ENCODE data around the gene ALKBH3.

Gene ALKBH3

DNA sequence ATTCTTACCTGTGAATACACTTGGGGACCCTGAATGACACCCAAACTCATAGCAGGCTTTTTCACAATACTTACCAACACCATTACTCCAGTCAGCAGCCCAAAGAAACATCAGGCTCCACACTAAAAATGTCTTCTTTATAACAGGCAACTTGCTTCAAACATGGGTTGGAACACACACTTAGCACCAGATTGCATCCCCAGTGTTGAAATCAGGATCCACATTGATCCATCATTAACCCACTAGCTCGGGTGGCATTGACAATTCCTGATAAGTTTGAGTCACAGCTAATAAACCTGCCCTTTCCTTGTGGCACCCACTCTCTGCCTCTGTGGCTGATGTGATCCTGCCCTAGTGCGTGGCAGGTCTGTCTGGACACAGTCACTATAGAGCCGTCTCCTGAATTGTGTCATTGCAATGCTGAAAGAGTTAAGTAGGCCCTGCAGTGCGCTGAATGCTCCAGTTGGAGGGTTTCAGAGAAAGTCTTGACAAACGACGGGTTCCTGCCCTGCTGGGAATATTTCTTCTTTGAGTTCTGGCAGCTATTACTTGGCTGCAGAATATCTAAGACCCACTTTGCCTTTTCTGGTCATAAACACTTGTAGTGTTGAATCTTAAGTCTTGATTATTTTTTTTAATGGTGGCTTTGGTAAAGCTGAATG, 42.2 kb downstream of the ALKBH3 start:
- DNase-seq (ENCODE audit: low spot score): no peak

DNA sequence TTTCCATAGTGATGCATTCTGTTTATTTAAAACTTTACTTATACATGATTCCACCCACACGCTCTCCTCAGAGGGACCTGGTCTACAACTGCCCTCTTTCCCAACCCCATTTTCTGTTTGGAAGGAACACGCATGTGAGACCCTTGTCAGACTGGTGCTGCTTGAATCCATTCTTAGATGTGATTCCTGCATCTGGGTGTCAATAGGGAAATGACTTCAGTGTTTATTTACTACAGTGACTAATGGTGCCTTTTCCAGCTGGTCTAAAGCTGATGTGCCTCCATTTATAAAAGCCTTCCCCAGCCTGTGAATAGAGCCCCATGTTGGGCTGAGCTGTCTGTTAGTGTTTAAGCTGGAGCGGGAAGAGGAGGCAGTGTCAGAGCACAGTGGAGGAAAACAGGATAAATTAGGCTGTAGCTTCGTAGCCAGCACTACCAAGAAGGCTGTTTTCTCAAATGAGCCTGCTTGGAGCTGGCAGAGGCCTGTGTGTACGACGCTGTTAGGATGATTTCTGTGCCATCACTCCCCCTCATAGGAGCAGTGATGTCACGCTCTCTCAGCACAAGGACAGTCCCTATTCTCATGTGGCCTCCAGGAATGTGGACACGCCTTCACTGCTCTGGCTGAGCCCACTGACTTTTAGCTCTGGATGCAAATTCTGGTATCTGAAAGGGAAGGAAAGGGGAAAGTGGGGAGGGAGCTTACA, 42.9 kb downstream of the ALKBH3 start:
- DNase-seq (ENCODE audit: low spot score): no peak

DNA sequence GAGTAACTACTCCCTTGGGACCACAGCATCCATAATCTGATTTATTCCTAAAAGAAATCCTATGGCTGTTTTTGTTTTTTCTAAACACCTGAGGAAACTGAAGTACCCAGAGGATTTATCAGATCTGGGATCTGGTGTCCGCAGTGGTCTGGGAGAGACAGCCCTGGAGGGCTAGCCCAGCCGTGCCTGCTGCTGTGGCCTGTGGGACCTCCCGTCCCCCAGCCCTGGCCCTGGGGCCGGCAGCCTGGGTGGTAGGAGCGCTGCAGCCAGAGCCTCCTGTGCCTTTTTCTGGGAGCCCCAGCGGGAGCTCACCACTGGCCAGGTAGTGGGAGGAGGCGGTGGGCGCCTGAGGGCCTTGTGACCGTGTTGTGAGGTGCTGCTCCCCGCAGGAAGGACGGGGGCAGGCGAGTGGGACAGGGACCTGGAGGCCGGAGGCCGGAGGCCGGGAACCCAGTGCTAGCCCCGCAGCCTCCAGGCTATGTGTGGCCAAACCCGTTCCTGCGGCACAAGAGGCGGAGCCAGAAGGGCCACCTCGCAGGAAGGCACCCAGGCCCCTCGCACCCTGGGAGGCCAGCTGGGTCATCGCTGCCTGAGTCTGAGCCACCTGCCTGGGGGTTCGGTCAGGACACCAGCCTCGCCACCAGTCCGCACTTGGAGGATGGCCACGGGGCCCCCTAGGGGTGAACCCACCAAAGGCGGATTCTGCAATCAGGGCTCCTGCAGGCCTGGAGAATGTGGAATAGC, 43.7 kb downstream of the ALKBH3 start:
- DNase-seq (ENCODE audit: low spot score): no peak

DNA sequence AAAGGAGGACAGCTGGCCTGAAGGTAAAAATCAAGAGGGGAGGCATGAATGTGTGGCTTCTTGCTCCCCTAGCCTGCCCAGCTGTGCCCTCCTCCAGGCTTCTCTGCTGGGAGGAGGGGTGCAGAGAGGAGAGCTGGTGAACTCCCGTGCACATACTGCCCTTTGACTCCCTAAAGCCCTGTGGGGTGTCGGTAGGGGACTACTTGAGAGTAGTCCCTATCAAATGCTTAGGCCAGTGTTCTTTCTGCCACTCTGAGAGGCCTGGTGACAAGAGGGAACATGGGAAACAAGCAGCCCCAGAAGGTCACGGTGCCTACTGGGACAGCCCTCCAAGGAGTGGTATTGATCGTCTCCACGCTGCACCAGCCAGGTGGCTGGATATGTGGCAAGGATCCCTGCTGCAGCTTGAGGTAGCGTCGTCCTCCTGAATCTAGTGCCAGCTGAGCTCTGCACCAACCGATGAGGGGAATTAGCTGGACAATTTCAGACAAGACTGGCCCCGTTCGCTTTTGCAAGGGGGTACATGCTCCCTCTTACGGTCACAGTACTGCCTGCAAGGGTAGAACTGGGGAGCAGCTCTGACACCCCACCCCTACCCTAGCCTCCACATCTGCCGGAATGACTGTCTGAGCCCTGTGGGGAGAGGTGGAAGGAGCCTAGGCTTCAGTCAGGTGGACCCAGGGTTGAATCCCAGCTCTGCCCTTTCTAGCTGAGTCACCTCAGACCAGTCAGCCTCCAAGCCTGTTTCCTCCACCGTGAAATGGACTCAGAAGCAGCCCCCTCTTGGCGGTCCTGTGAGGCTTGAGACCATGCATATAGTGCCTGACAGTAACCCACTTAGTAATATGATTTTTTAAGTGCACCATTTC, 44.7 kb downstream of the ALKBH3 start:
- DNase-seq (ENCODE audit: low spot score): no peak

DNA sequence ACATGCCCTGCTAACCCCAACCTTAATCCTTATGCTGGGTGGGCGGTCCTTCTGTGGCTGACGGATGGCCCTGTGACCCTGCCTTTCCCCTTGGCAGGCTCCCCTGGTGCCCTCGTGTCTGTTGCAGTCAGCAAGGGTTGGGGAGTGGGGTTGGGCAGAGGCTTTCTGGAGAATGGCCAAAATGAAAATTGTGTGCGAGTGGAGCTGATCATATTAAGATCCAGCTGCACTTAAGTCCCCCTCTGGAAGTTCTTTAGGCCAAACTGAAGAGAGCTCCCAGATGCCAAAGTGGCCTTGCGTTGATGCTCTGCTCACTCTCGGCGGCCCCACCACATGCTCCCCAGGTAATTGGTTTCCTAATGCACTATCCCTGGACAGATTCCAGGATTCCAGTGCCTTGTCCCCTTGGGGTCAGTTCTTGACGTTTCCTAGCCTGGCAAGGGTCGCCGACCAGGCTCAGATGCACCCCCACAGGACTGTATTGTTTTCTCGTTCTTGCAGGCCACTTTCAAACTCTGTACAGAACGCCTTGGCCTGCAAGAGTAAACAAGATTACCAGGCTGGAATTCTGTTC, 45.4 kb downstream of the ALKBH3 start:
- no peak for DNase-seq (ENCODE audit: low spot score)

DNA sequence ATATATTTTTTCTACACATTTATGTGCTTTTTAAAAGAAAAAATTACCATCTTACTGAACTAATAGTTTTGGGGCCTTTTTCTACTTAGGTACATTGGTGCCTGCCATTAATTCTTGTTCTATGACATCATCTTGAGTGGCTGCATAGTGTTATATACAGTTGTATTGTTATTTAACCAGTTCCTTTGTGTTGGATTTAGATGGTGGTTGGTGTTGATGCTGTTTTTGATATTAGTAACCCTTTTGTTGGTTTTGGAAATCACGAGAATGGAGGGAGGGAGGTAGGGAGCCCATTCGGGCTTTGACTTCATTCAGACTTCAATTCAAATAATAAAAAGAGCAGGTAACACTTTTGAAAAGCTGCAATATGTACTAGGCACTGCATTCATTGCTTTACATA, 46.4 kb downstream of the ALKBH3 start:
- no peak for DNase-seq (ENCODE audit: low spot score)

DNA sequence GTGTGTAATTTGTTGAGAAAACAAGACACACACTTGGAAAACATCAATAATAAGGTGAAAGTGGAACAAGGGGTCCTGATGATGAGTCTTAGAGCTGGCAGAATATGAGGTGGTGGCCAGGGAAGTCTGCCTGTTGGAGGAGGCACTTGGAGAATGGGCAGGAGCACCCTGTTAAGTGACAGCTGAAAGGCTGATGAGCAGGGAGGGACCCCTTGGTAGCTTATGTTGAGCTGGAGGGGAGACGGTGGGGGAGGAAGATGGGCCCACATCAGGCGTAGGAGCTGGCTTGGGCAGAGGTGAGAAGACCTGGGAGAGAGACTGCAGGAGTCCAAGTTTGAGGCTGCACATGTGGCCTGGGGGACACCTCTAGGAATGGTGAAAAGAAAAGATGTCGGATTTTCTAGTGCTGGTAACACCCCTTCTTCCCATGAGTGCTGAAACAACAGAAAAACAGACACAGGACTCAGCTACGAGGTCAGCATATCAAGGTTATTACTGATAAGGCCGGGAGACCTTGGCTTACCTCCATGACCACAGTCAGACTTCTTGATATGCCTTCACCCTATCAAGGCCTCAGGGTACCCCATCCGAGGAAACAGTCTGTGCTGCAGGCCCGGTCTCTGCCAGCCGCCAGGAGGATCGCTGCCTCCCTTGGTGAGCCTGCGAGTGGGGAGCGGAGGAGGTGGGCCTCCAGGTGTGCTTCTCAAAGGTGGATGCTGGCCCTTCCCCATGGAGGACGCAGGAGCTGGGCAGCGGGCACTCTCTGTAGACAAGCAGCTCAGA, 47.5 kb downstream of the ALKBH3 start:
- DNase-seq (ENCODE audit: low spot score): no peak

DNA sequence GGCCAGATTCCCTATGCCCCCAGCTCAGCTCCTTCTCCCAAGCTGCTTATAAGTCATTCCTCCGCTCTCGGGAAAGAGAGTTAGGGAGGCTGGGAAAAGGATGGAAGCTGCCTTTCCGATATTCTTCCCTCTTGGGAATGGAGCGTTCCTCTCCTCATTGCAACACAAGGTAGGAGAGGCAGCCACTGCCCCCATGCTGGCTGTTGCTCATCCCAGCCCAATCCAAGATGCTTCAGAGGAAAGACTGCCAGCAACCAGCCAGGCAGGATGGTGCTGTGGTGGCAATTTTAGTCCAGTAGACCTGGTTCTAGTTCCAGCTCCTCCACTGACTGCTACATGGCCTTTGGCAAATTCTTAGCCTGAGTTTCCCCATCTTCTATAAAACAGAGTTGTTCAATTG, 48.1 kb downstream of the ALKBH3 start:
- DNase-seq (ENCODE audit: low spot score): no peak

DNA sequence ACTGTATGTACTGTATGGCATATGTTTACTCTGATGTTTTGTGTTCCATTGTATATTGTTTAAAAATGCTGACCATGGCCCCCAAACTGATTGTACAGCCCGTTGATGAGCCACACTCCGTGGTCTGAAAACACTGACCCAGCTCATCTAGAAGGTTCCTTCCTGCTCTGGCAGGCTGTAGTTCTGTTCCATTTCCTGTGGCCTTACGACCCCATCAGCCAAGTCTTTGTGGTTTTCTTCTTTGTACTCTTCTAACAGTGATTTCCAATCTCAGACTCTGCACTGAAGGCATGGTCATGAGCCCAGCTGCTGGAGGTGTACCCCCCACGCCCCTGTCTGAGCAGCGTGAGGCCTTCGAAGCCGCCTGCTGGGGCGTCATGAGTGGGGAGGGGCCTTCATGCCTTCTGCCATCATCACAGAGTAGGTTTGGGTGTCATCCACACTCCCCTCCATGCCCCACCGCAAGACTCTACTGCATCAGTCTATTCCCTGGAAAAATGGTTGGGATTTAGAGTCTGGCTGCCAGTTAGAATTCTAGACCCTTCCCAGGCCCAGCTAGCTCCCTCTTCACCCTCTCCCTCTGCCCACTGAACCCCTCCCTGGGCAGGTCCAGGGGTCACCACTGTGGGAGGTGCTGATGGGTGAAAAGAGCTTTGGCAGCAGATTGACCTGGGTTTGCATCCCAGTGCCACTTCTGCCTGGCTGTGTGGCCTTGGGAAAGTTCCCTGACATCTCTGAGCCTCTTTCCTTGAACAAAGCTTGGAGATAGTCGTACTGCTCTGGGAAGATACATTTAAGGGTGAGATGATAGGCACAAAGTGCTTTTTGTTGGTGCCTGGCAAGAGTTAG, 50.5 kb downstream of the ALKBH3 start:
- DNase-seq (ENCODE audit: low spot score): no peak

DNA sequence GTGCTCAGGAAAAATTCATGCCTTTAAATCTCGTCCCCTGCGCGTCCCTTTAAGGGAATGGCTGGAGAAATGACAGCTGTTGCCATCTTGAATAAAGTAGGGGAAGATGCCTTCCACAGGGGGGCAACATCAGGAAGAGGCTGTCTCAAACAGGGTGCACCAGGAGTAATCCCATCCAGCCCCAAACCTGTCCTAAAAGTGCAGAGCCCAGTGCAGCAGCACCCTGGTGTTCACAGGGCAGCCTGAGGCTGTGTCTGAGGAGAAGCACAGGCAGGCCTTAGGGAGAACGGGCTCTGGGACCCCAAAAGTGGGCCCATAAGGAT, 51.0 kb downstream of the ALKBH3 start:
- DNase-seq (ENCODE audit: low spot score): no peak

DNA sequence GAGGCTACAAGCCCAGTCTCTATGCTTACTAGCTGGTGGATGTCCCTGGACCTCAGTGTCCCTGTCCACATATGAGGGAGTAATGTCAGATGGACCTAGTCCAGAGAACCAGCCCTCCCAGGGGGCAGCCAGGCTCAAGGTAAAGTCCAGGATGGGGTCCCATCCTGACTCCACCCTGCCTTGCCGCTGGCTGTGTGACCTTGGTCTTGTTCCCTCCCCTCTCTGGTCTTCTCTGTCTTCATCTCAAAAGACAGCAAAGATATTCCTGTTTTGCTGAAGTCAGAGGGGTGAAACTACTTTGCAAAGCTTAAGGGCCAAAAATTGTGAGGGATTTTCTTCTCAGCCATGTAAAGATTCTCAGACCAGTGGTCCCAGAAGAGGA, 52.6 kb downstream of the ALKBH3 start:
- no peak for DNase-seq (ENCODE audit: low spot score)

DNA sequence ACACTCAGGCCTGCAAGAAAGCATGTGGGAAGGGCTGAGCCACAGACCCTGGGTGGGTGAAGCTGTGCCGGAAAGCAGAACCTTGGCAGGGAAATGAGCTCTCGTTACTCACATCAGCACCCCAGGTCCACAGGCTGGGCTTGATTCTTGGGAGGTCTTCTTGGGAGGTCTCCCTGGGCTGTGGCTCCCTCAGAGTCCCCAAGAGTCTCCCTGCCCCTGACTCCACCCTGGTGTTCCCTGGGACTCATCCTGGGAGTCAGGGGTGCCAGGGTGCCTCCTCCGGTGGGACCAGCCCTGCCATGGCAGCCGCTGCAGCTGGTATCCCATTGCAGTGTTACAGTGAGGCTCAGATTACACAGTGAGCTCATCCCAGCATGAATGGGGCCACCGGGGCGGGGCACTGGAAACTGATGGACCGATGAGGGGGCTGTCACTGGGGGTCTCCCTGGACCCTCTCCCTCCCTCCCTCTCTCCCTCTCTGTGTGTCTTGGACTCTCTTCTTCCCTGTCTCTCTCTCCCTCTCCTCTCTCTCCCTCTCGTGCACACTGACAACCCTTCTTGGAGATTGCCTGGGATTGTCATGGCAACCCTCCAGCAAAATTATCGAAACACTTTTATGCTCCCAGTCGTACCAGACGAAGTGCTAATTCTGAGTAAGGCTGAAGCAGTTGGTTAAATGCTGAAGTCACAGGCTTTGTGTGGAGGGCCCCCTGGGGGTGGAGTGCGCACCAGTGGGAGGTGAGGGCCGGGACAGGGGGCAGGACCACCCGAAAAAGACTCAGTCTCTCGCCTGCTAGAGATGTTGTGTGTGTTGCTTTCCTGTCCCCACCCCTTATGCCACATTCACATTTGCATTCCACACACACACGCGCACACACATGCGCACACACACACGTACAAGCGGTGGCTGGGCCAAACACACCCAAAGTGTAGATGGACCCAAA, 53.2 kb downstream of the ALKBH3 start:
- no peak for DNase-seq (ENCODE audit: low spot score)

DNA sequence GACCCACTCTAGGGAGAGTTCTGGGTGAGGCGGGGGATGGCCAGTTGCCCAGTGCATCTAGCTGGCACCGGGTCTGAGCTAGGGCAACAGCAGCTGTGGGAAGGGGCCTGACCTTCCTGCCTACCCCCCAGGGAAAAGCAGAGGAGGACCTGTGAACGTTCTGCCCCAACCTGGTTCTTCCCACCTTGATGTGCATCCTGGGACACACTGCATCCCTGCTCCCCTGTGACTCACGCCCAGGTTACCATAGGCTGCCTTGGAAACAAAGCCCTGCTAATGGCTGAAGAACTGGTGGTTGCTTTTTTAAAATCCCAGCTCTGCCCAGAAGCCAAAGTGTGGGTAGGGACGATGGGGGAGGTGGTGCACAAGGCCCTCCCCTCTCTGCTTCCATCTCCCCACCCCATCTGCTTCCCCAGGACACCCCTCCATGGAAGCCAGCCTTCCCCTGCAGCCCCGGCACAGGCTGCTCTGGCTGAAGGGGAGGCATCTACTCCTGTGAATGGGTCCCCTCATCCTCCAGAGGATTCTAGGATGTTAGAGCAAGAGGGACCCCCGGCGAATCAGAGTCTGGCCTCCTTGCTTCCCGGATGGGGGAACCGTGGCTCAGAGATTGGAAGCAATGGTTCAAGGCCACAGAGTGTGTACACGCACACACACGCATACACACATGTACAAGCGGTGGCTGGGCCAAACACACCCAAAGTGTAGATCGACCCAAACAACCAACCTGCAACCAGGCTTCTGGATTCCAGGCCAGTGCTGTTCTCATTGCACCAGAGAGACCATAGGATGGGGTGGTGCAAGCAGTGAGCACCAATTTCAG, 54.2 kb downstream of the ALKBH3 start:
- no peak for DNase-seq (ENCODE audit: low spot score)

DNA sequence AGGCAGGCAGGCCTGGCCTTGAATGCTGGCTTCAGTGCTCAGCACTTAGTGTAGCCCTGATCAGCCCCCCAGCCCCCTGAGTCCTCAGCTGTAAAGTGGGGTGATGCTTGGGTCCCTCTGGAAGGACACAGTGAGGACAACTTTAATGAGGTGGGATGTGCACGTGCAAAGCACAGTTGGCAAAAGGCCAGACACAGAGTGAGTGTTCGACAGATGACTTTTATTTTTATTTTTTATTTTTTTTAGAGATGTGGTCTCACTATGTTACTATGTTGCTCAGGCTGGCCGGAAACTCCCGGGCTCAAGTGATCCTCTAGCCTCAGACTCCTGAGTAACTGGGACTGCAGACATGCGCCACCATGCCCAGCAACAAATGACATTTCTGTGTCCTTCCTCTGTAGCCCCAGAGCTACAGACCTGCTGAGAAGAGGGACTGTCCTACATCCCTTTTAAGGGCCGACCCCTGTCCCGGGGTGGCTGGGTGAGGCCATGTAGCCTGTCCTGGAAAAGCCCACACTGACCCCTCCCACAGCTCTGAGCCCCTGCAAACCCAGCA, 54.9 kb downstream of the ALKBH3 start:
- no peak for DNase-seq (ENCODE audit: low spot score)

DNA sequence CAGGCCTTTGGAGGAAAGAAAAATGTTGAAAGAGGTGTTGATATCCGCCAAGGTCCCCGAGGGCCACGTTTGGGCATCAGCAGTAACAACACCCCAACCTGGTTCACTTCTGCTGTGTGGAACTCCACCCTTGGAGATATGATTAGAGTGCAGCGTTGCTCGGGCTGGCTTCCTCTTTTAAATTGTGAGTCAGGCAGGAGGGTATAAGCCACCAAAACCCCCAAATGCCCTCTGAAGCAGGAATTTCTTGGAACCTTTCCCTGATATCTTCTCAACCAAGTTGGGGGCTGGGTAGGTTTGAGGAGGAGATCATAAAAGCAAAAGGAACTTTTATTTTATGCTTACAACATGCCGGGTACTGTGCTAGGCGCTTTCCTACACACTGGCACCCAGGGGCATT, 55.4 kb downstream of the ALKBH3 start:
- no peak for DNase-seq (ENCODE audit: low spot score)

DNA sequence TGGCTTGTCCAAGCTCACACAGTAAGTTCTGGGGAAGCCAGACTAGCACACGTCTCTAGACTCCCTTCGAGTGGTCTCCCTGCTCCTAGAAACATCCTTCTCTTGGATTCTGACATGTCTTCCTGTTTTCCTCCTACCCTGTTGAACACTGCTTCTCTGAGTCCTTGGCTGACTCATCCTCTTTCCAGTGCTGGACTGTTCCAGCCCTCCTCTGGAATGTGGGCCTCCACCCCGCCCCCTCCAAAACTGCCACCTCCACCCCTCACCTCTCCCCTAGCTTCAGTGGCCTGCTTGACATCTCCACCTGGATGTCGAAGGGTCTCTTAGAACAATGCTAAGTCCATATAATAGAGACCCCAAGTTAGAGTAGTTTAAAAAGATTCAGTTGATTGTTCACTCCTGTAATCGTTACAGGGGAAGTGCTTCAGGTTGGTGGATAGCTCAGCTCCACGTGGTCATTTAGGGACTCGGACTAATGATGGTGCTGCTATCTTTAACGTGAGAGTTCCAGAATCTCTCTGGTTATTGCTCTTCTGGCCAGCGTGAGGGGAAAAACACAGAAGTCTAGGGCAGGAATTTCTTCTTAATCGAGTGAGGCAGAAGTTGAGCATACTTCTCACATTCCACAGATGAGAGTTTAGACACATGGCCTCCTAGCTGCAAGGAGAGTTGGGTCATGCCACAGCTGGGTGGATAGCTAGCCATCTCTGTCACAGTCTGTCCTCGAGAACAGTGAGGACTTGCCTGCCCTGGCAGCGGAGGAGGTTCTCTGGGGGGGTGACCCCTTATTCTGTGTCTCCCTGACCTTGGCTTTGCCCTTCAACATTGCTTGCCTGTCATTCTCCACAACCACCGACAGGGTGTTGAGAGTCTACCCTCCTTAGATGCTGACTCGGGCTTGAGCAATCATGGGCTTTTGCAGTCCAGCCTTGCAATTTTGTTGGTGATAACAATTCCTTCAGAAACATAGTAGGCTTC, 57.1 kb downstream of the ALKBH3 start:
- no peak for DNase-seq (ENCODE audit: low spot score)

All from CD4-positive, alpha-beta T cell treated with Interleukin-2 at 100 ng/mL for 4 hours (primary cell).